NCI-H128 (cell line): ENCODE measurements around the gene M1AP.
"Not testable (repeated sequence)": the region's sequence is repeated elsewhere in the genome, so short reads cannot be mapped to it uniquely, and the experiment has no call there.

Source experiments
- DNase-seq: peaks from one replicate; lab custom pipeline; 2025; ENCODE audit not compliant: unreplicated experiment; lab: John Stamatoyannopoulos, UW

M1AP gene

GRCh38 chr2:74653985-74654882 lies 6.1 kb upstream of the M1AP start, which contains the start of gene SEMA4F:
SEMA4F (plus strand) TSS chr2:74654247; CDS start chr2:74654377, 130 bp downstream.
- peak; percentile 95 for DNase-seq

- no peak for DNase-seq
Measured at GRCh38 chr2:74653589-74653984, 5.5 kb upstream of the M1AP start.

- no peak for DNase-seq
Measured at GRCh38 chr2:74646834-74647482, 1.2 kb downstream of the M1AP start.

- no peak for DNase-seq
Measured at GRCh38 chr2:74646201-74646600, 1.9 kb downstream of the M1AP start.

- DNase-seq = no peak
Measured at GRCh38 chr2:74645344-74645743, 2.8 kb downstream of the M1AP start.

- DNase-seq = no peak
Measured at GRCh38 chr2:74639550-74639949, 8.6 kb downstream of the M1AP start.

- DNase-seq = no peak
Measured at GRCh38 chr2:74632939-74633312, 15.2 kb downstream of the M1AP start.

GRCh38 chr2:74632209-74632938 lies 15.8 kb downstream of the M1AP start:
- DNase-seq = no peak

GRCh38 chr2:74630454-74630853 lies 17.7 kb downstream of the M1AP start:
- not testable (repeated sequence) for DNase-seq

GRCh38 chr2:74628538-74629105 lies 19.5 kb downstream of the M1AP start:
- DNase-seq = no peak

- DNase-seq = no peak
Measured at GRCh38 chr2:74625658-74626425, 22.3 kb downstream of the M1AP start.

GRCh38 chr2:74620671-74621070 lies 27.5 kb downstream of the M1AP start:
- DNase-seq = no peak

GRCh38 chr2:74619651-74620297 lies 28.4 kb downstream of the M1AP start:
- DNase-seq = no peak

- no peak for DNase-seq
Measured at GRCh38 chr2:74618410-74619083, 29.6 kb downstream of the M1AP start.

GRCh38 chr2:74617122-74617521 lies 31.0 kb downstream of the M1AP start:
- no peak for DNase-seq

GRCh38 chr2:74606927-74607326 lies 41.2 kb downstream of the M1AP start:
- no peak for DNase-seq

GRCh38 chr2:74603282-74604000 lies 44.7 kb downstream of the M1AP start:
- DNase-seq = no peak

GRCh38 chr2:74602586-74603281 lies 45.4 kb downstream of the M1AP start:
- DNase-seq = no peak
